Measurements from ENCODE around the gene MMS19.
"Not testable (repeated sequence)": the region's sequence is repeated elsewhere in the genome, so short reads cannot be mapped to it uniquely, and the experiment has no call there.

GRCh38 chr10:97528876-97529275, 30.7 kb upstream of the MMS19 start:
- TF ChIP-seq CTCF (IDR thresholded peaks at IDR 0.05; ENCODE audit: low read depth, low read length); EZH2phosphoT487 (IDR thresholded peaks at IDR 0.05; ENCODE audit: low read depth): not testable (repeated sequence)

Data from OCI-LY3 (cell line).